IPS DF 4.7 (cell line): ENCODE data around the gene TMEFF1.
"Not testable (repeated sequence)": the region's sequence is repeated elsewhere in the genome, so short reads cannot be mapped to it uniquely, and the experiment has no call there.

Experiments used
- DNase-seq: peaks from one replicate; pipeline ENCODE4 v3.0.0-alpha.2; 2013; ENCODE audit warnings: low spot score; ENCODE audit errors: extremely low read depth

TMEFF1 gene, protein sequence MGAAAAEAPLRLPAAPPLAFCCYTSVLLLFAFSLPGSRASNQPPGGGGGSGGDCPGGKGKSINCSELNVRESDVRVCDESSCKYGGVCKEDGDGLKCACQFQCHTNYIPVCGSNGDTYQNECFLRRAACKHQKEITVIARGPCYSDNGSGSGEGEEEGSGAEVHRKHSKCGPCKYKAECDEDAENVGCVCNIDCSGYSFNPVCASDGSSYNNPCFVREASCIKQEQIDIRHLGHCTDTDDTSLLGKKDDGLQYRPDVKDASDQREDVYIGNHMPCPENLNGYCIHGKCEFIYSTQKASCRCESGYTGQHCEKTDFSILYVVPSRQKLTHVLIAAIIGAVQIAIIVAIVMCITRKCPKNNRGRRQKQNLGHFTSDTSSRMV

DNA sequence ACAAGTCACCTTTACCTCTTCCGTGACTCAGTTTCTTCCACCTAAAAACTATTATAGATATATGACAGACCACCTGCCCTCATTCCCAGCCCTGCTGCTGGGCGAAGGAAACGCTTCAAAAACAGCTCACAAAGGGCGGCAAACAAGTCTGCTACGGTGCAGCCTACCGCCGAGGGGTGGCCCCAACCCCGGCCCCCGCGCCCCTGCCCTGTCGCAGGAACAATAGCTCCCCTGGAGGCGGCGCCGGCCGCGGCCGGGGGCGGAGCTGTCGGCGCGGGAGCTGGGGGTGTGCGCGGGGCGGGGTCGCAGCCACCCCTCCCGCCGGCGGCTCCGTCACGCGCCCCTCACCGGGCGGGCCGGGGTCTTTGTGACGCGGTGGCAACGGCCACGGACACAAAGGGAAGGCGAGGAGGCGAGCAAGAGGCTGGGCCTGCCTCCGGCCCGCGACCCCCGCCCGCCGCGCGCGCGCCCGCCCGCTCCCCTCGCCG lies at the start of gene TMEFF1:
TMEFF1 (plus strand) TSS at position 362 of the 488 bp plus-strand sequence. CDS start 396 bp downstream, outside the sequence.
- no peak for DNase-seq

DNA sequence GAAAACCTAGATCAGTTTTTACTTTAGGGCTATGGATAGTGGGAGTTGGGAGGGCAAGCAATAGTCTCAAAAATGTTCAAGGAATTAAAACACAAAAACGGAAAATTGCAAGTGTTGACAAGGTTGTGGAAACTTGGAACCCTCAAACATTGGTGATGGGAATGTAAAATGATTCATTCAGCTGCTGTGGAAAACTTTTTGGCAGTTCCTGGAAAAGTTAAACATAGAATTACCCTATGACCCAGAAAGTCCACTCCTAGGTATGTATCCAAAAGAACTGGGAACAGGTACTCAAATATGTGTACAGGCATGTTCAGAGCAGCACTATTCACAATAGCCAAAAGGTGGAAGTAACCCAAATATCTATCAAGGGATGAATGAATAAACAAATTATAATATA lies 47.2 kb upstream of the TMEFF1 start:
- DNase-seq, result no peak

DNA sequence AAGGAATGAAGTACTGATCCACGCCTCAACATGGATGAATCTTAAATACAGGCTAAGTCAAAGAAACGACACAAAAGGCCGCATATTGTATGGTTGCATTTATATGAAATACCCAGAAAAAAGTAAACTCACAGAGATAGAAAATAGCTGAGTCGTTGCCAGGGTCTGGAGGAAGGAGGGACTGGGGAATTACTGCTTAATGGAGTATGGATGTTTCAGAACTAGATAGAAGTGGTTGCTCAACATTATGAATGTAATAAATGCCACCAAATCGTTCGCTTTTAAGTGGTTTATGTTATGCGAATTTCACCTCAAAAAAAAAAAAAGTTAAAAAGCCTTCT lies 46.8 kb upstream of the TMEFF1 start:
- no peak for DNase-seq

- no peak for DNase-seq
Observed at GRCh38 chr9:100426530-100427365, 46.2 kb upstream of the TMEFF1 start, which contains the start of gene MSANTD3. Gene MSANTD3 (plus strand): TSS chr9:100427143. CDS start chr9:100441939, 14,796 bp downstream.

GRCh38 chr9:100427366-100428263 lies 45.3 kb upstream of the TMEFF1 start:
- DNase-seq, result no peak

DNA sequence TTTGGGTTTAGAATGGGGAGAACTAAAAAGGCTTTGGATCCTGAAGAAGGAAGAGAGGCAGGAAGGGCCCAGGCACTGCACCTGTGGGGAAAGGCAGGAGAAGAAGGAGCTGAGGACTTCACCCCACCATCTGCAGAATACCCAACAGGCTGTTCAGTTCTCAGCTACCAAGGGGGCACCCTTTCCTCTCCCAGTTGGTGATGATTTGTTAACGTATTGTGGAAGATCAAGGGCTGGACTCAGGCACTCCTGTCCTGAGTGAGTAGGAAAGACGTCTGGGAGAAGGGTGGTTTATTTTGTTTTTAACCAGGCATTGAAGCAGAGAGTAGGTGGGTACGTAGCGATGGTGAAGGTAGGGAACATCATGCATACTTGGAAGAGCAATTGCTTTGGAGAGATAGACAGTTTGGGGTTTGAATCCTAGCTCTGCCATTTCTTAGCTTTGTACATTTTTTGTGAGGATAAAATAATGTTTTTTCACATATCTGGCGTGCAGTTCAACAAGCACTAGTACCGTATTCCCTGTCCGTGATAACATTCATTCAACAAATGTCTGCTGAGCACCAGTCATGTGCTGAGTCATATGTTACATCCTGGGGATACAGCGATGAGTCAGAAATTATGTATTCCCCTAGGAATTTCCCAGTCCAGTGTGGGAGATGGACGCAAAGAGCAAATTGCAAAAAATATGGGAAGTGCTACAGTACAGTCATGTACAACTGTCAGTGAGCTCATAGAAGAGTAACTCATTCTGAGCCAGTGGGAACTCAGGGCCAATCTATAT lies 43.9 kb upstream of the TMEFF1 start:
- no peak for DNase-seq

- no peak for DNase-seq
Observed at GRCh38 chr9:100430286-100430940, 42.5 kb upstream of the TMEFF1 start.

DNA sequence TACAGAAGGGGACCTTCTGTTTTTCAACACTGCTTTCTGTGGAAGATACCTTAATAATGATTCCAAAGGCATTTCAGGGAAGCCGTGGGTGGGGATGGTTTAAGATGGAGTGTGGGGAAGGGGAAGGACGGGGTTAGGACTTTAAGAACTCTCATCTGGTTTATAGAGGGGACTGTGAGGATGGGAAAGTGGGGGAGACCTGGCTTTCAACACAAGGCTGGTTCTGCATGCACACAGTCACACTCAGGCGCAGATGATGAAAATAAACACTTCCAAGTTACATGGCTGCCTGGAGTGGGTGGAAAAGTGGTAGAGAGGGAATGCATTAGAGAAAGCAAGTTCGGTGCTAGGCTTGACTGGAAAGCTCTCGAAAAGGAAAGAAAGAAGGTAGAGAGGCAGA lies 41.1 kb upstream of the TMEFF1 start:
- DNase-seq, result no peak

DNA sequence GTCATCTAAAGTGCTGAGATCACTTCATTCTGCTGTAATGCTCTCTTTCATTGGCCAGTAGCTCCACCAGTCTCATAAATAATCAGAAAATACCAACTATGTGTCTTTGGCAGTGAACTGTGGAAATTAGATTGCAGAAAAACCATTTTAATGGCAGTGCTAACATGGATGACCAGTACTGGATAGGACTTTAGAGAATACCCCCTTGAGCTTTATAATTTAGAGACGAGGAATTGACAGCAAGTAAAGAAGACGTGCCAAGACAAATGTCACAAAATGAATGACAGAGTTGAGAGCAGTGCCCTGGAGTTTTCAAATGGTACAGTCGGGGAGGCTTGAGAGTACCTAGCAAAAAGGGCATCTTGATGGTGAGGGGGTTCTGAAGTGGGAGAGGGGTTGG lies 40.2 kb upstream of the TMEFF1 start:
- no peak for DNase-seq

DNA sequence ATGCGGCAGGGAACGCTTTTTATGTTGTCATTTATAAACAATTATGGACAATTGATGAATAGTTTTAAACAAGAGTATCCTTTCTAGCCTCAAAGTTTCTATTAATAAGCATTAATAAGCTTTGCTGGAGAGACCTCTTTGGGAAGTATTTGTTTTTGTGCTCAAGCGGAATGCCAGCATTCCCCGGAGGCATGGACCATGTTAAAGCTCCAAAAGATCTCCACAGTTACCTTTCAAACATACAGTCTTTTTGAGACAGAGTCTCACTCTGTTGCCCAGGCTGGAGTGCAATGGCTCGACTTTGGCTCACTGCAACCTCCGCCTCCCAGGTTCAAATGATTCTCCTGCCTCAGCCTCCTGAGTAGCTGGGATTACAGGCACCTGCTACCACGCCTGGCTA lies 36.4 kb upstream of the TMEFF1 start:
- DNase-seq, result no peak

GRCh38 chr9:100437860-100438805 lies 34.8 kb upstream of the TMEFF1 start:
- DNase-seq, result peak; percentile 49

DNA sequence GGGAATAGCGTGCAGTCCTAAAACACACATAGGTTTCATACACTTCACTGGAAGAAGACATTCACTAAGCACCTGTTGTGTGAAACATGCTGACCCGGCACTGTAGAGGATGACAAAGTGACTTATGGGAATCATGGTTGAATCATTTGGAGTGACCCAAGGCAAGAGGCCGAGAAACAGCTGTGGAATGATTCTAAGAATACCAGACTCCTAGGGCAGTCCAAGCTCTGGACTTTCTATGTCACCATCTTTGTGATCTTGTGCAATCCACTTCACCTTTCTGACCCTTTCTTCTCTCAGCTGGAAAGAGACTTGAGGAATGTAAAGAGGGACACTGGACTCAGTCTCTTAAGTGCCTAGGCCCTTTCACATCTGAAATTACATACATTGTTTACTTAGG lies 32.9 kb upstream of the TMEFF1 start:
- no peak for DNase-seq

GRCh38 chr9:100440487-100440886 lies 32.5 kb upstream of the TMEFF1 start:
- DNase-seq, result not testable (repeated sequence)

DNA sequence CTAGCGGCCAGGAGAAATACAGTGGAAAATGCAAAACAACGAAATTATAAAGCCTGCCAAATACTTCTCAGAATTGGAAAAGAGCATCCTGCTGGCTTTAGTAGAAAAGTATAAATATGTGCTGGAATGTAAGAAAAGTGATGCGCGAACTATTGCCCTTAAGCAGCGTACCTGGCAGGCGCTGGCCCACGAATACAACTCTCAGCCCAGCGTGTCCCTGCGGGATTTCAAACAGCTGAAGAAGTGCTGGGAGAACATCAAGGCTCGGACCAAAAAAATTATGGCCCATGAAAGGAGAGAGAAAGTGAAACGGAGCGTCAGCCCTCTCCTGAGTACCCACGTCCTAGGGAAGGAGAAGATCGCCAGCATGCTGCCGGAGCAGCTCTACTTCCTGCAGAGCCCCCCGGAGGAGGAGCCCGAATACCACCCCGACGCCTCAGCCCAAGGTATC lies 31.0 kb upstream of the TMEFF1 start:
- DNase-seq, result no peak

GRCh38 chr9:100443781-100444768 lies 28.9 kb upstream of the TMEFF1 start:
- no peak for DNase-seq

GRCh38 chr9:100445161-100445902 lies 27.6 kb upstream of the TMEFF1 start:
- no peak for DNase-seq
